ENCODE results near the gene NSFL1C.

The NSFL1C gene

DNA sequence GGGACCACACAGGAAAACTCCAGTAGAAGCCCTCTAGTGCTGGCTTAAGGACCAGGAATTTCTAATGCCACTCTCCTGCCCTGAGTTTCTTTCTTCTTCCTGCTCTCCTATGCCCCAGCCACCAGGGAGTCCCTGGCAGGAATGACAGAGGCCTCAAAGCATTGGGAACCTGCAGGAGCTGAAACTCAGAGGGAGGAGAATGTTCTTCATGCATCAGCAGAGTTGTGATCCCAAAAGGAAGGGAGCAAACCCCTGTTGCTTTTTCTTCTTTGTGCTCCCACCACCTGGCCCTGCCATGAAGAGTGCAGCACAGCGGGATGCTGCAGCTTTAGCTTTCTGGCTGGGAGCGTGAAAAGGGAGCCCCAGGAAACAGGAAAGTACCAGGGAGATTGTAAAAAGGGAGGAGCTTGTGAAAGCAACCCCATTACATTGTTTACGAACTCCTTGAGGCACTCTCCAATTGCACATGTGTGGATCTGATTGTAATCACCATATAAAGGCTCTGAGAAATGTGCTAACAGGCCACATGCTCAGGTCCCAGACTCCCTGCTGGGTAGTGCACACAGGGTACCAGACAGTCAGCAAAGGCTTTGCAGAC is 39.1 kb downstream of the NSFL1C start:
- DNase-seq (ENCODE audit: low read depth) = no peak
- TF ChIP-seq, protein P1, sequence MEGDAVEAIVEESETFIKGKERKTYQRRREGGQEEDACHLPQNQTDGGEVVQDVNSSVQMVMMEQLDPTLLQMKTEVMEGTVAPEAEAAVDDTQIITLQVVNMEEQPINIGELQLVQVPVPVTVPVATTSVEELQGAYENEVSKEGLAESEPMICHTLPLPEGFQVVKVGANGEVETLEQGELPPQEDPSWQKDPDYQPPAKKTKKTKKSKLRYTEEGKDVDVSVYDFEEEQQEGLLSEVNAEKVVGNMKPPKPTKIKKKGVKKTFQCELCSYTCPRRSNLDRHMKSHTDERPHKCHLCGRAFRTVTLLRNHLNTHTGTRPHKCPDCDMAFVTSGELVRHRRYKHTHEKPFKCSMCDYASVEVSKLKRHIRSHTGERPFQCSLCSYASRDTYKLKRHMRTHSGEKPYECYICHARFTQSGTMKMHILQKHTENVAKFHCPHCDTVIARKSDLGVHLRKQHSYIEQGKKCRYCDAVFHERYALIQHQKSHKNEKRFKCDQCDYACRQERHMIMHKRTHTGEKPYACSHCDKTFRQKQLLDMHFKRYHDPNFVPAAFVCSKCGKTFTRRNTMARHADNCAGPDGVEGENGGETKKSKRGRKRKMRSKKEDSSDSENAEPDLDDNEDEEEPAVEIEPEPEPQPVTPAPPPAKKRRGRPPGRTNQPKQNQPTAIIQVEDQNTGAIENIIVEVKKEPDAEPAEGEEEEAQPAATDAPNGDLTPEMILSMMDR (IDR thresholded peaks at IDR 0.05; ENCODE audit: insufficient read depth, low read depth, low read length, missing control alignments) = no peak
- H3K4me3 ChIP-seq (ENCODE audit: low read depth, low read length) = no peak overlapping the region

DNA sequence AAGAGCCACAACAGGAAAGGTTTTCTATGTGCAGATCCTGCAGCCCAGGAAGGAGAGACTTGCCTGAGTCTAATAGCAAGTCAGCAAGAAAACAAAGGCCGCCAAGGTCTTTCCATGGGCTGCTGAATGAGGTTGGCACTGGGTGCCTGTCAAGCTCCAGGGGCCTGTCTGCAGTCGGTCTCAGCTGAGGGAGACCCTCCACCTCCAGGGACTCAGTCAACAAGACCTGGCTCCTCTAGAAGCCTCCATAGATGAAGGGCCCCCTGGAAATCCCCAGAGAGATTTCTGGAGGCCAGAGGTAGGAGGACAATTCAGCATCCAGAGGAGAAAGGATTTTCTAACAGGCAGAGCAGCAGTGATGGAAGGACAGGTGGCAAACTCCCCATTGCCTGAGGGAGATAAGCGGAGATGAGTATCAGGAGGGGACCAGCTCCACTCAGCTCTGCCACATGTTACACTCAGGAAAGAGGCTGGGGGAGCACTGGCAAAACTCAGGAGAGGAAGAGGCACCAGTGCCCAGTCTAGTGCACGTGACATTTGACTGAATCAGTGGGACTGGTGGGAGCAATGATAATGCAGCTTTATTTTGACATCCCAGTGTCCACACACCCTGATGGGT is 40.3 kb downstream of the NSFL1C start:
- H3K4me3 ChIP-seq (ENCODE audit: low read depth, low read length) = no peak overlapping the region
- no peak for DNase-seq (ENCODE audit: low read depth)
- TF ChIP-seq, protein P1 (IDR thresholded peaks at IDR 0.05; ENCODE audit: insufficient read depth, low read depth, low read length, missing control alignments) = no peak

DNA sequence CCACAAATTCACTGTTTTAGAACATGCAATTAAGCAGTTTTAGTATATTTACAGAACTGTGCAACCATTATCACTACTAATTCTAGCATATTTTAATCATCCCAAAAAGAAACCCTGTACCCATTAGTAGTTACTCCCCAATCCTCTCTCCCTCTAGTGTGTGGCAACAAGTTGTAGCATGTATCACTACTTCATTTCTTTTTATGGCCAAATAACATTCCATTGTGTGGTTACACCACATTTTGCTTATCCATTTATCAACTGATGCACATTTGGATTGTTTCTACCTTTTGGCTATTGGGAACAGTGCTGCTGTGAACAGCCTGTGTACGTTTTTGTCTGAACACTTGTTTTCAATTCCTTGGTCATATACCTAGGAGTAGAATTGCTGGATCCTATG is 42.3 kb downstream of the NSFL1C start:
- TF ChIP-seq, protein P1 (IDR thresholded peaks at IDR 0.05; ENCODE audit: insufficient read depth, low read depth, low read length, missing control alignments) = no peak
- DNase-seq (ENCODE audit: low read depth) = no peak
- H3K4me3 ChIP-seq (ENCODE audit: low read depth, low read length) = no peak overlapping the region

DNA sequence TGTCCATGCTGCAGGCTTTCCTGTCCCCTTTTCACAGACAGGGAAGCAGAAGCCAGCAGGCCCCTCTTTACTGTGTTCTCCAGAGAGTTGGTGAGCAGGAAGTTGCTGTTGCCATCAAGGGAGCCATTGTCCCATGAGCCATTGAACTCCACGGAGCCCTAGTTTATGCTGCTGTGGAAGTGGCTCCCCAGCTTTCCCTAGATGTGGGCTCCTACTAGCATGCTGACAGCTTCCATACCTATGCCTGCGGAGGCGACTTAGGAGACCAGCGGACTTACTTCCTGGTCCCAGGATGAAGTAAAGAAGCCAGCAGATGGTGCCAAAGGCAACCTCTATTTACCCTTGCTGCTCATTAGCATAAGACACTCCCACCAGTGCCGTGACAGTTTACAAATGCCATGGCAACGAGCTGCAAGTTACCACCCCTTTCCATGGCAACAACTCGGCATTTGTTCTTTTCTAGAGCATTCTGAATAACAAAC is 43.0 kb downstream of the NSFL1C start:
- H3K4me3 ChIP-seq (ENCODE audit: low read depth, low read length) = no peak overlapping the region
- DNase-seq (ENCODE audit: low read depth) = peak; percentile 53
- TF ChIP-seq, protein P1 (IDR thresholded peaks at IDR 0.05; ENCODE audit: insufficient read depth, low read depth, low read length, missing control alignments) = no peak

DNA sequence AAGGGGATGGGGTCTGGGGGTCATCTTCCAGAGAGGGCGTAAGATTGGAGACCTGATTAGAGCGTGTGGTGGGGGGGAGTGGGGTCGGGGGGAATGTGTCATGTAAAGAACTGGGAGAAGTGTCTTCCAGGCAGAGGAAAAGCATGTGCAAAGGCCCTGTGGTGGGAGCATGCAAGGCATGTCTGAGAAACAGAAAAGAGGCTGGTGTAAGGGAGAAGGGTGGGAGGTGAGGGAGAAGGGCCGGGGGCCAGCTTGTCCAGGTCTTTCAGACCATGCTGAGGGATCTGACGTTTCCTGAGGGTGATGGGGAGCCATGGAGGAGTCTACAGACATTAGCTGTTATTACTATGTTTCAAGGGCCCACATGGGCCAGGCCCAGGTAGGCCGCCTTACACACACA is 43.4 kb downstream of the NSFL1C start:
- TF ChIP-seq, protein P1 (IDR thresholded peaks at IDR 0.05; ENCODE audit: insufficient read depth, low read depth, low read length, missing control alignments) = no peak
- no peak for DNase-seq (ENCODE audit: low read depth)
- no peak overlapping the region for H3K4me3 ChIP-seq (ENCODE audit: low read depth, low read length)

DNA sequence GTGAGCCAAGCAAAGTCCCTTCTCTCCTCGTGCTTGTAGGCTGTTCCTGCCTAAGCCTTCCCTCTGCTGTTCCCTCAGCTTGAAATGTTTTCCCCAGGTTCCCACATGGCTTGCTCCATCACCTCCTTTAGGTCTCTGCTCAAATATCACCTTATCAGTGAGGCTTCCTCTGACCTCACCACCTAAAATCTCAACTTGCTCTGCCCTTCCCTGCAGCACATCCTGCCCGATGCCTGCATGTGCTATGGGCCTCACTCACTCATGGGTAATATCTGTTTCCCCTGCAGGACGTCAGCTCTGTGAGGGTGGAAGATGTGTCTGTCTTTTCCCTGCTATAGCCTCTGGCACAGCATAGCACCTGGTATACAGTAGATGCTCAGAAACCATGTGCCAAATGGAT is 43.9 kb downstream of the NSFL1C start:
- TF ChIP-seq, protein P1 (IDR thresholded peaks at IDR 0.05; ENCODE audit: insufficient read depth, low read depth, low read length, missing control alignments) = no peak
- no peak for DNase-seq (ENCODE audit: low read depth)
- H3K4me3 ChIP-seq (ENCODE audit: low read depth, low read length) = no peak overlapping the region

DNA sequence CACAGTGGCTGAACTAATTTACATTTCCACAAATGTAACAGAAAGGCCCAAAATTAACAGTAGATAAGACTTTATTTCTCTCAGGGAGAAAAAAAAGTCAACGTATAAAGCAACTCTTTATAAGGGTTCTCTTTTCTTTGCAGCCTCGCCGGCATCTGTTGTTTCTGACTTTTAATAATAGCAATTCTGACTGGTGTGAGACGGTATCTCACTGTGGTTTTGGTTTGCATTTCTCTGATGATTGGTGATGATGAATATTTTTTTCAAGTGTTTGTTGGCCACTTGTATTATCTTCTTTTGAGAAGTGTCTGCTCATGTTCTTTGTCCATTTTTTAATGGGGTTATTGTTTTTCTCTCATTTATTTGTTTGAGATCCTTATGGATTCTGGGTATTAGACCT is 46.6 kb downstream of the NSFL1C start:
- TF ChIP-seq, protein P1 (IDR thresholded peaks at IDR 0.05; ENCODE audit: insufficient read depth, low read depth, low read length, missing control alignments) = no peak
- H3K4me3 ChIP-seq (ENCODE audit: low read depth, low read length) = no peak overlapping the region
- no peak for DNase-seq (ENCODE audit: low read depth)
